AML-193 (cell line): ENCODE measurements around the gene GAB2.
"Not testable (repeated sequence)": the region's sequence is repeated elsewhere in the genome, so short reads cannot be mapped to it uniquely, and the experiment has no call there.

Source experiments
- DNase-seq, 2 experiments: peaks; one replicate each; lab custom pipeline; 2025; lab: John Stamatoyannopoulos, UW

The GAB2 gene

DNA sequence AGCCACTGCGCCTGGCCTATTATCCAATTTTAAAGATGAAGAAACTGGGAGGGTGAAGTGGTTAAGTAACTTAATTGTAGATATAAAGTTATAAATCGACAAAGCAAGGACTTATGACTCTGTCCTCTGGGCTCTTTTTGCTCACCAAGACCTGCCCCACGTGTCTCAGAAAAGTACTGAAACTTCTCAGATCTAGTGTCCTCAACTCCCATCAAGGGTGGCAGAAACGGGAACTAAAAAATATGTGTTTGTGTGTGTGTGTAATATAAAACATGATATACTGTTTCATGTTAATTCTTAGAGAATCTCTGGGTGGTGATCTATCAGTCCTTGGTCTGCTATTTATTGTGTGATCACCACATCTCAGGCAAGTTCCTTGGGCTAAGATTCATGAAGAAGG, 104.9 kb downstream of the GAB2 start:
- DNase-seq = no peak

DNA sequence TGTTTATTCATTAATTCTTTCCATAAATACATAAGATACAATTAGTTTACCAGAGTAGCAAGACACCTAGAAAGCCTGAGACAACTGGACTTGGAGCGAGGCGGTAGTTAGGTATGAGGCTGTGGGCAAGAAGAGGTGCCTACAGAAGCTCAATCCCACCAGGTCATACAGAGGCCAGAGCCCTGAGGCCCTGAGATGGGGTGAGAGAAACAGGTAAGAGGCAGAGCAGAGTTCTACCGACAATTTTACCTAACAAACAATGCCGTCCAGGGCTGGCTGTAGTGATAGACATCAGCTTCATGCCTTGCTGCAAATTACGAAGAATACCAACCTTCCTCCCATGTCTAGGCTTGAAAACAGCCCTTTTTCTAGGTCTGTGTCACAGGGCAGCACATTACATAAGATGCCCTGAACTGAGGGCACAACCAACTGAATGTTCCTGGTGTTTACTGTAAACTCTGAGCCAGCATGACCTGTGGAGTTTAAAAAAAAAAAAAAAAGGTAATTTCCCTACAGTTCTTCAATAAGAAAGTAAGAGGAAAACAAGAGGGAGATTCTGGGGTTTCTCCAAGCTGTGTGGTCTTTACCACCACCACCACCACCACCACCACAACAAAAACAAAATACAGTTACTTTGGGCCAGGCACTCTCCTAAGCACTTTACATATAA, 105.8 kb downstream of the GAB2 start:
- DNase-seq = no peak

DNA sequence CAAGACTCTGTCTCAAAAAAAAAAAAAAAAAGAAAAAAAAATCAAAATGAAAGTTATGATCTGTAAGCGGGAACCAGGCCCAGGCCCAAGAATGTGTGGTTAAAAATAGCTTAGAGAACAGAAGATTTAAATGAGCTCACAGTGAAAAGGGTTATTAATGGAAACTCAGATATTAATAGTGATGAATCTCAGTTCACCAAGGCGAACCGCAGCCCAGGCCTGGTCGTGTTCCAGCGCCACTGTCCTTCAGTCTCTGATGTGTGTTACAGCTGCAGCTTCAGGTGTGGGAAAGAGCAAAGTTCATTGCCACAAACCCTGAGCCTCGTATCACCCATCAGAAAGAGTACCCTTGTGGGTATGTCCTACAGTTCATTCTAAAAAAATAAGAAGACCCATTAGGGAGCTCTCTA, 107.1 kb downstream of the GAB2 start:
- no peak for DNase-seq

DNA sequence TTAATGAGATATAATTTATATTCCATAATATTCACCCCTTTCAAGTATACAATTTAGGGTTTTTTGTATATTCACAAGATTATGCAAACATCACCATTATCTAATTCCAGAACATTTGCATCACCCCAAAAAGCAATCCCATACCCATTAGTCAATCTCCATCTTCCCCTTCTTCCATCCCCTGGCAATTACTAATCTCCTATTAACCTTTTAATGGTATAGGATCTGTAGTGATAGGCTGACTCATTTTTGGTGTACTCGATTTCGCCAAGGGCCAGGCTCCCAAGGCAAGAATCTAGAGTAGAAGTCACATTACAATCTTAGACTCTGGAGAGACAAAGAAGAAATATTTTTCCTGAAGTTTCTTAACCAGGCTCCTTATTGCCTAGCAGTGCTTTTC, 113.4 kb downstream of the GAB2 start:
- no peak for DNase-seq

DNA sequence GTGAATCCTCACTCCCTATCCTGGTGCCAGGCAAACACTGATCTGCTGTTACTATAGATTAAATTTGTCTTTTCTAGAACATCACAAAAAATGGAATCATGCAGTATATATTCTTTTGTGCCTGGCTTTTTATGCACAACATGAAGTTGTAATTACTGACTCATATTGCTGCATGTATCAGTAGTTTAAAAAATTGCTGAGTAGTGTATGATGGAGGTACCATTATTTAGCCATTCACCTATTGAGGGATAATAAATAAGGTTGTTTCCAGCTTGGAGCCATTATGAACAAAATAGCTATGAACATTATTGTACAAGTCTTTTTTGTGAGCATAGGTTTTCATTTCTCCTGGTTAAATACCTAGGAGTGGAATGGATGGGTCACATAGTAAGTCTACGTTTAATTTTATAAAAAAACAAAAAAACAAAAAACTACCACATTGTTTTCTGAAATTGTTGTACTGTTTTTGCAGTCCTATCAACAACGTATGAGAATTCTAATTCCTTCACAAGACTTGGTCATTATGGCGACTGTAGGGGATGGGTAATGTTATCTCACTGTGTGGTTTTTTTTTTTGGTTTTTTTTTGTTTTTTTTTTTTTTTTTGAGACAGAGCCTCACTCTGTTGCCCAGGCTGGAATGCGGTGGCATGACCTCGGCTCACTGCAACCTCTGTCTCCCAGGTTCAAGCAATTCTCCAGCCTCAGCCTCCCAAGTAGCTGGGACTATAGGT, 117.3 kb downstream of the GAB2 start:
- DNase-seq = no peak

DNA sequence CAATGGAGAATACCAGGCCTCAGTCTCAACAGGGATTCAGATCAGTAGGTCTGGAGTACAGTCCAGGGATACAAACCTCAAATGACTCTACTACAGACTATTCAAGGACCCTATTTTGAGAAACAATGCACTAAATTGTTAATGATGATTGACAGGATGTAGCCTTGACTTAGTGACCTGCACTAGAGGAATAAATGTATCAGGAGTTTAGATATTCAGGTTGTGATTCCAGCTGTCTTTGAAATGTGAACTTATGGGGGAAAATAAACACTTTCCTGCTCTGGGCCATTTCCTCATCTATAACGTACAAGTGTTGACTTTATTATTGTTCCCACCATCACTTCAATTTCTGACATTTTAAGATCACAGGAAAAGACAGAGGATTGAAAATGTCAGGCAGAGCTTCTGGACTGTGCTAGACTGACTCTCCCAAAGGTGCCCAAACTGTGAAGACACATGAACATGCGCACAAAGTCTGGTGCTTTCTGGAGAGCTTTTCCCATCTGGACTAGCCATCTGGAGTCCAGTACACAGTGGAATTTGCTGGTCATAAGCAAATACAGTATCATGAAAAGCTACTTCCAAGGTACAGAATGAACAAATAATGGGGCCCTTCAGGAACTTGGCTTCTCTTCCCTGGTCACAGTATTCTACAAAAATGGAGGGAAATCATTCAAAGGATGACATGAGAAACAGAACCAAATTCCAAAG, 118.5 kb downstream of the GAB2 start:
- DNase-seq = no peak

DNA sequence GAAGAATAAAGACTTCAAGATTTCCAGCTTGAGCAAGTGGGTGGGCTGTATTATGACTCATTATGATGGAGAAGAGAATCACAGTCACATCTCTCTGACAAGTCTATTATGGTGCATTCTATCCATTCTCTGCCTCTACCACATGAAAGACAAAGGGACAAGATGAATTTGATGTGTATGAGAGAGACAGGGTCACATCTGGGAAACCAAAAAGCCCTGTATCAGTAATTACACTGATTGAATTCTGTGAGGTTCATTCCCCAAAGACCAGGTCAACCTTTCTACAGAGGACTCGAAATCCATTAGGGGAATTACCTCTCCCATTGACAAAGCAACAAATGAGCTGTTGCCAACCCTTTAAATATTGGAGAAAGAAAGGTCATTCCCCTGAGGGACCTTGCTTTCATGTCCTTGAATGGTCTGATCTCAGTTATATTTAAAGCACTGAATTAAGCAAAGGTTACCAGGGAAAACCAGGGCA, 119.3 kb downstream of the GAB2 start:
- DNase-seq = no peak

DNA sequence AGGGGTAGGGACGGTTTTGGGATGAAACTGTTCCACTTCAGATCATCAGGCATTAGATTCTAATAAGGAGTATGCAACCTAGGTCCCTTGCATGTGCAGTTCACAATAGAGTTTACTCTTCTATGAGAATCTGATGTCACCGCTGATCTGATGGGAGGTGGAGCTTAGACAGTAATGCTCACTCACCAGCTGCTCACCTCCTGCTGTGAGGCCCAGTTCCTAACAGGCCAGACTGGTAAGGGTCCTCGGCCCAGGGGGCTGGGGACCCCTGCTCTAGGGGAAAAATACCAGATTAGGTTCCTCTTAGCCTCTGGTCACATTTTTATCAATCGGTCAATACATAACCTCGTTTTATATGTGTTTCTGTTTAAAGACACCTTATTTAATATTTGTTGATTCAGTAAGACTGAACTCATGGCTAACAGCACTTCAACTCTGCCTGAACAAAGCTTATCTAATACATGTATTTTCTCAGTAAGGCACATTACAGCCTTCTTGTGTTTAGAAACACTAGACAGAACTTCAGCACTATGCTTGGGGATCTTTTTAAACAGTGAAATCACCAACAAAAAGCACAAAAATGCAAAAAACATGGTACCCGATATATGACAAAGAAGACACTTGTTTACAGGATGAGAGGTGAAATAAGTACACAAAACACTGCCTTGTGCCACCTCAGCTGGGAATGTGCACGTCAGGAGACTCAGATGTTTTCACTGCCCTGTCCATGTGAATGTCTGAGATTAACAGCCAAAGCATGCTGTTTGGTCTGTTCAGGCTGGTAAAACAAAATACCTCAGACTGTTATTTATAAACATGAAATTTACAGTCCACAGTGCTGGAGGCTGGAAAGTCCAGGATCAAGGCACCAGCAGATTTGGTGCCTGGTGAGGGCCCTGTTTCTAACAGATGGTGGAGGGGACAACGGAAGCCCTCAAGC, 121.4 kb downstream of the GAB2 start:
- DNase-seq = no peak

DNA sequence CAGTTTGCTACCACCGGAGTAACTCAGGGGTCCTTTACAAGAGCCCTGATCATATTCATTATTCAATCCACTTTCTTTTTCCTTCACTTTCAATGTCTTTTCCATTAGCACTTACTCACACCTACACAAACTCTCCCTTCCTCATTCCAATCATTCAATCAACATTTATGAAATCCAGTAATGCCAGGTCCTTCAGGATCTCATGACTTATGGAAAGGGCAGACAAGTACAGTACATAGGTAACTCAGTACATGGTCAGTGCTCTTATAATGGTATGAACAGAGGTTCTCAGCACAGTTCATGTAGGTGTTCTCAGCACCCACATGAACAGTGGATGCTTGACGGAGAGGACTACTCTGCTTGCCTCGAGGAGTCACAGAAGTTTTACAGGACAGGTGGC, 122.3 kb downstream of the GAB2 start:
- no peak for DNase-seq

DNA sequence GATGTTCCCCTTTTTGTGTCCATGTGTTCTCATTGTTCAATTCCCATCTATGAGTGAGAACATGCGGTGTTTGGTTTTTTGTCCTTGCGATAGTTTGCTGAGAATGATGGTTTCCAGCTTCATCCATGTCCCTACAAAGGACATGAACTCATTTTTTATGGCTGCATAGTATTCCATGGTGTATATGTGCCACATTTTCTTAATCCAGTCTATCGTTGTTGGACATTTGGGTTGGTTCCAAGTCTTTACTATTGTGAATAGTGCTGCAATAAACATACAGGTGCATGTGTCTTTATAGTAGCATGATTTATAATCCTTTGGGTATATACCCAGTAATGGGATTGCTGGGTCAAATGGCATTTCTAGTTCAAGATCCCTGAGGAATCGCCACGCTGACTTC, 123.5 kb downstream of the GAB2 start:
- DNase-seq = not testable (repeated sequence)

DNA sequence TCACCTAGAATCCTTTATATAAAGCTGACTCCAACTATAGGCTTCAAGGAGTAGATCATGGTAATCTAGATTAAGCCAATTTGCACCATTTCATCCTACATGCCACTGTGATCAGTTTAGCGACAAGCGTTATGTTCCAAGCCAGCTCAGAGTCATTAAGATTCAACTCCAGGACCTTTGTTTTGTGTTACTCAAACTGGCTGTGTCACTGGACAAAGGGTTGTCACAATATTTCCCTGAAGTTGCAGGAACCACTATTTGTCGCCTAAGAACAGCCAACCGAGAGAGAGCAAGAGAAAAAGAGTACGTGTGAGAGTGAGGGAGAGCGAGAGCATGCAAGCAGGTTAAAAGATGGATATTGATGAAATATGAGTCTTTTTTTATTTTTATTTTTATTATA, 124.1 kb downstream of the GAB2 start:
- DNase-seq = no peak

DNA sequence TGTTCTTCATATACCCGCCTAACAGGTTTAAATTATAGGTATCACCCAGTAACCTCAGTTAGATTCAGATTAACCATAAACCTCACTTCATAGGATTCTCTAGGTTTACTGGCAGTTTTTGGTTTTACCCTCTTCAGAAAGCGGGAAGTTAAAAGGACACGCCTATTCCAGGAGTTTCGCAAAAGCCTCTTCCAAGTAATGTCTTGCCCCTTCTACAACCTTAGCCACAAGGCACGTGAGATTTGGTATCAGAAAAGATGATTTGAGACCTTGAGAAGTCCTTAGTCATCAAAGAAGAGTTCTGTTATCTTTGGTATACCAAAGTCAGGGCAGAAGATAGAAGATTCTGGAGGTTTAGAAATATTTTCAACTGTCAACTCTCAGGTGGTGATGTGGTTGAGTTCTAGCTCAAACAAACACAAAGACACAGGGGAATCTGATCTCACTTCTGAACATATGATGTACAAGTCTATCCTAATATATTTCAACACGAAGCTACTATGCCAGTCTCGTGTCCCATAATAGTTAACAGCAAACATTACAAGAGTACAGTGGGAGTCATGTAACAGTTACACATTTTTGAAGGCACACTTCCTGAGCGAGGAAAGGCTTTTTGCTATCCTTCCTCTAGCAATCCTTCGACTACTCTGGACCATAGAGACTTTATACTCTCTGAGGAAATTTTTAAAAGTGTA, 125.4 kb downstream of the GAB2 start:
- peak; percentile 92 to 95 for DNase-seq

DNA sequence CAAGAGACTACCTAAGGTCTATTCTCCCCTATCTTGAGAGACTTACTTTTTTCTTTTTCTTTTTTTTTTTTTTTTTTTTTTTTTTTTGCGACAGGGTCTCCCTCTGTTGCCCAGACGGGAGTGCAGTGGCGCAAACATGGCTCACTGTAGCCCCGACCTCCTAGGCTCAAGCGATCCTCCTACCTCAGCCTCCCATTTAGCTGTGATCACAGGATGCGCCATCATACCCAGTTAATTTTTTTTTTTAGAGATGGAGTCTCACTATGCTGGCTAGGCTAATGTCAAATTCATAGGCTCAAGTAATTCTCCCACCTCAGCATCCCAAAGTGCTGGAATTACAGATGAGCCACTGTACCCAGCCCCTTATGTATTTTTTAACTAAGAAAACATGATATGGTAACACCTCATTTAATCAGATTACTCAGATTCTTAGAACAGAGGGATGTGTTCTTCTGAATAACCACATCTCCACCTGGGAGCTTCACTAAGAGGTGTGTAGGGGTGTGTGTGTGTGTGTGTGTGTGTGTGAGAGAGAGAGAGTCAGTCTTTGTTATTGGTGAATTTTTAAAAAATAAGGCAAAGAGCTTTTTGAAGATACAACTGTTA, 126.0 kb downstream of the GAB2 start:
- no peak for DNase-seq

DNA sequence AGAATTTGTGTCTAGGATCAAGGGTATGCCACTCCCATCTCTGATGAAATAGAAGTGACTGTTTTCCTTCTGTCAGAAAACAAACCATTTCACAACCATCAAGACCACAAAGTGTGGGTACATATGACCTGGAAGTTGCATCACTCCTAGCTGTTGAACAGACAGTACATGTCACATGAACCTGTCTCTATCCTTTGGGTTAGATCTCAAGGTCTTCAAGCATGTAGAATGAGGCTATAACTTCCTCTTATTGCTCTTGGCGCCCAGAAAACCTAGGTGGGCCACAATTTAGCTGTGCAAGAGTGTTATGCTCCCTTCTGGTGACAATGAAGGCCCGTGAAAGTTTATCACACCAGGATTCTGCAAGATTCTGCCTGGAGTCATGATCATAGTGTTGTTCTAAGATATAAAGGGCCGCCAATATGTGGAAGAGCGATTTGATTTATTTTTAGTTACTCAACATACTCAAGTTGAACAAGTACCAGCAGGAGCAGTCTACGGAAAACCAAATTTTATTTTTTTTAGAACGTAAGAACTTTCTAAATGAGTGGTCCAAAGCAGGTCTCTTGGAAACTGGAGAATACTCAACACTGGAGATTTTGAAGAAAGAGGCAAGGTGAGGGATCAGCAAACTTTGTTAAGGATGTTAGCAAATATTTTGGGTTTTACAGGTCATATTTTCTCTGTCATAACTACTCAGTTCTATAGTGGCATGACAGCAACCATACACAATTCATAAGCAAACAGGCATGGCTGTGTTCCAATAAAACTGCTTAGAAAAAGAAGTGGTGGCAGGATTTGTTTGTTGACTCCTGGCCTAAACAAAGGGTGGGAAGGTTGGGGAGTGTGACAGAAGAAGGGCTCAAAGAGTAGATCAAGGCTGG, 127.1 kb downstream of the GAB2 start:
- peak; percentile 99 for DNase-seq

DNA sequence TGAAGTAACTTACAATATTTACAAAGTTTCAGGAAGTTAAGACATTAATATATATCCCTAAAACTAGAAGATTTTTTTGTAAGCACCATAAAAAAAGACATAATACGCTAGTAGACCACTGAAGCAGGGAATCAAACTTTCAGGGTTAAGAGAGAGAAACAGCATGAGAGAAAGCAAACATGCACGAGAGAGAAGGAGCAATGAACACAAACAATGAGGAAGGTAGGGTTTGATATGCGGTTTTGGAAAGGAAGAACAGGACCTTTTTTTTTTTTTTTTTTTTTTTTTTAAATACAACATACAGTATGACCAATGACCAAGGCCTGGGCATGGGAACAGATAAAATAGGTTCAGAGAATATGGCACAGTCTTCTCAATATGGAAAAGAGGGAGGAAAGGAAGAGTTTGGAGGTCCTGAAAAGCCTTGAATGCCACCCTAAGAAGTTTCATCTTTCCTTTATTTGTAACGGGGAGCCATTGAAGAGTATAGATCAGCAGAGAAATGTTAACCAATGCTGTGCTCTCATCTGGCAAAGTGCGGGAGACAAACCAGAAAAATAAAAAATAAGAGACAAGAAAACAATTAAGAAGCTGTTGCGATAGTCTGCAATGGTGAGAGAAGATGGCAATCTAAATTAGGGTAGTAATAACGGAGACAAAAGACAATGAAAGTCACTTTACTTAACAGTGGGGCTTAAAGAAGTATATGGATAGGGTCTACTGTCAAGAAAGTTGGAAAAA, 127.9 kb downstream of the GAB2 start:
- peak; percentile 51 to 55 for DNase-seq

DNA sequence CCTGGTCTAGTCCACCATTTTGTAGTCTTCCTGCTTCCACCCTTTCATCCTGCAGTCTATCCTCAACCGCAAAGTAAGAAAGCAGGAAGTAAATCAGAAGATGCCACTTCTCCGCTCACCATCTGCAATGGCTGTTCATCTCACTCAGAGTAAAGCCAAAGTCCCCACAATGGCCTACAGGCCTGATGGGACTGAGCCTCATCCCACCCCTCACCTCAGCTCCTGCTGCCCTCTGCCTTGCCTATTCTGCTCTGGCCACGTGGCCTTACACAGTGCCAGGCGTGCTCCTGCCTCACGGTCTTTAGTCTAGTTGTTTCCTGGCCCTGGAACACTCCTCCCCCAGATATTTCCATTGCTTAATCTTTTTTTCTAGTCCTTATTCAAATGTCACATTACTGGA, 133.4 kb downstream of the GAB2 start:
- no peak for DNase-seq

DNA sequence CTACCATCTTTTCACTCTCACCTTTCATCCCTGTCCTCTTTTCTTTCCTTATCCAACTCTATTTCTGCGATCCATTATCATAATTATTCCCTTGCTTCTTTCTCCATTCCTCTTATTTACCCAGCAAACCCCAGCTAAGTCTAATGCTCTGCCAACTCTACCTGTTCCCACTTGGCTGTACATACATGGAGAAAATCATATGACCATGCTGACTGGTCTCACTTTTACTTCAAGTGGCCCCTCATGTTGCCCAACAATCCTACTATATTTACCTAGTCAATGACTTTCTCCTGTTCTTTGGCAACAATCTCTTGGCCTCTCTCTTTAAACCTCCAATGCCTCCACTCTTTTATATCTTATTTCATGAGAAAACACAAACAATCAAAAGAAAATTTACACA, 134.8 kb downstream of the GAB2 start:
- DNase-seq = no peak

DNA sequence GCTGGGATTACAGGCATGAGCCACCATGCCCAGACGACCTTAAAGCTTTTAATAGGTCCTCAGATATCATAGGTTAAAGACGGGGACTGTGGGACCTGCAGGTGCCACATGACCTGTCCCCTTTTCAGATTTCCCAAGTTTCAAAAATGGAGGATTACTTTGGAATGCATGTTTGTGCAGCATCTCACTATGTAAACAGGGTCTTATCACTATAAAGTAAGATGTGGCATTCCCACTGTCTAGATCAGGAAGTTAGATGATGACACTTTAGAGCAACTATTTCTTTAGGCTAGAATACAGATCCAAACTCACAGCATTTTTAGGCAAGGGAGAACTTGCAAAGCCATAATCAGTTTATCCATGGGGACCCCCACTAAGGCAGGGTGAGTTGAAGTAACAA, 136.1 kb downstream of the GAB2 start:
- no peak for DNase-seq

DNA sequence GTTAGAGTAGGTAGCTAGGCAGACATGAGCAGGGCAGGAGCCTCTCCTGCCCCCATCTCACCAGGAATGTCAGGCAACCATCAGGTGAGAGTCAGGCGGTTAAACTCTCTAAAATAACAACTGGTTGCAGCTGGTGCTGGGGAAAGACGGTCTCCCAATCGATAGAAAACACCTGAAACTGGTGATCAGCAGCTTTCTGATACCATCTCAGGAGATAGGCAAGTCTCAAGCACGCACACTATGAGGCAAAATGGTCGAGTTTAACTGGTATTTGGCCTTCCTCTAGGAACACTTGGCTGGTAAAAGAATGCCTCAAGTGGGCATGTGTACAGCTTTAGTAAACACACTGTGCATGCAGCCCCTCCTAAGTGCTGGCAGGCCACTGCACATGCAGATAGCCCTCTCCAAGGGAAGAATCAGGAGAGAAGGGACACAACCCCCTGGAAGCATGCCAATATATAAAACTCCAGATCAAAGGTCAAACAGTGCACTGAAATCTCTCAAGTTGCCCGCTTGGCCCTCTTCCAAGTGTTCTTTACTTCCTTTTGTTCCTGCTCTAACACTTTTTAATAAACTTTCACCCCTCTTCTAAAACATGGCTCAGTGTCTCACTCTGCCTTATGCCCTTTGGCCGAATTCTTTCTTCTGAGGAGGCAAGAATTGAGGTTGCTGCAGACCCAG, 140.2 kb downstream of the GAB2 start:
- no peak for DNase-seq
